Femur (tissue), 1 donor: ENCODE results near the gene ERAP2.
A peak's percentile ranks its signal among the peaks of the same experiment; 100 is the strongest.
"Not testable (repeated sequence)": the region's sequence is repeated elsewhere in the genome, so short reads cannot be mapped to it uniquely, and the experiment has no call there.

Experiments
- DNase-seq: peaks from one replicate; pipeline ENCODE4 v3.0.0-alpha.2; 2017

ERAP2 gene, protein sequence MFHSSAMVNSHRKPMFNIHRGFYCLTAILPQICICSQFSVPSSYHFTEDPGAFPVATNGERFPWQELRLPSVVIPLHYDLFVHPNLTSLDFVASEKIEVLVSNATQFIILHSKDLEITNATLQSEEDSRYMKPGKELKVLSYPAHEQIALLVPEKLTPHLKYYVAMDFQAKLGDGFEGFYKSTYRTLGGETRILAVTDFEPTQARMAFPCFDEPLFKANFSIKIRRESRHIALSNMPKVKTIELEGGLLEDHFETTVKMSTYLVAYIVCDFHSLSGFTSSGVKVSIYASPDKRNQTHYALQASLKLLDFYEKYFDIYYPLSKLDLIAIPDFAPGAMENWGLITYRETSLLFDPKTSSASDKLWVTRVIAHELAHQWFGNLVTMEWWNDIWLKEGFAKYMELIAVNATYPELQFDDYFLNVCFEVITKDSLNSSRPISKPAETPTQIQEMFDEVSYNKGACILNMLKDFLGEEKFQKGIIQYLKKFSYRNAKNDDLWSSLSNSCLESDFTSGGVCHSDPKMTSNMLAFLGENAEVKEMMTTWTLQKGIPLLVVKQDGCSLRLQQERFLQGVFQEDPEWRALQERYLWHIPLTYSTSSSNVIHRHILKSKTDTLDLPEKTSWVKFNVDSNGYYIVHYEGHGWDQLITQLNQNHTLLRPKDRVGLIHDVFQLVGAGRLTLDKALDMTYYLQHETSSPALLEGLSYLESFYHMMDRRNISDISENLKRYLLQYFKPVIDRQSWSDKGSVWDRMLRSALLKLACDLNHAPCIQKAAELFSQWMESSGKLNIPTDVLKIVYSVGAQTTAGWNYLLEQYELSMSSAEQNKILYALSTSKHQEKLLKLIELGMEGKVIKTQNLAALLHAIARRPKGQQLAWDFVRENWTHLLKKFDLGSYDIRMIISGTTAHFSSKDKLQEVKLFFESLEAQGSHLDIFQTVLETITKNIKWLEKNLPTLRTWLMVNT

DNA sequence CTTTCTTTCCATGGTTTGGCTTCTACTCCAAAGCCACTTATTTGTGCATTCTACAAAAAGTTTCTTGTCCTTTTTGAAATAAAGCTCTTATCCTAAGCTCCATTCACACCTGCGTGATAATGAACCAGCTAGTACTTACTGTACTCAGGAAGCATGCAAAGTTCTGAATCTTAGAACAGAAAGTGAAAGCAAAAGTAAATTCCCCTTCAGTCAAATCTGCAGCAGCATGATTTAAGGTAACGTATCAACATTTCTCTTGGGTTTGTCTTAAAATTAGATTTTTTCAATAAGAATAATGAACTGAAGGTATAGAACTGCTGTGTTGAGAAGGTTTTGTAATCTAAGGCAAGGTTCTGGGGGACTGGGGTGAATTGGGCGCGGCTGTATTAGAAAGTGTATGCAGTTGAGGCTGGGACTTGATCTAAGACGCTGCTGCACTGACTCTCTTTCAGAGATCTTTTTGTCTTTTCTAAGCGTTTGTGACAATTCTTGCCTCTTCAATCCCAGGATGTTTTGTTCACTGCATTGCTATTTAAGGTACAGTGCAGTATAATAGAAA is at the start of gene ERAP2:
Gene ERAP2, plus strand, starts transcription at position 209 of the 559 bp plus-strand sequence. CDS start 3,186 bp downstream, outside the sequence.
- DNase-seq, result no peak

DNA sequence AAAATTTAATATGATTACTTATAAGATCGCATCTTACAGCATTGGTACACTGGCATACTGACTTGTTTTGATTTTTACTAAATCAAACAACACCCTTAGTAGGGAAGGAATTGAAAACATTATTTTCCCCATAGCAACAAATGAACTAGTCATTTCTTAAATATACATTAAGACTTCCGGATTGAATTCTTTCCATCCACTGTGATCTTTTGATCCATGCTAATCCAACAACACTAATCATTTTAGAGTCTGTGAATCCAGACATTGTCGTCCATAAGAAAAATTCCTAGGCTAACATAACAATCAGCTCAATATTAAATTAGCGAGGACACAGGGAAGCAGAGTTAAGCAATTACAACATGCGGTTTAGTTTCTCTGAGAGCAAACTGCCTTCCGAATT is 47.0 kb upstream of the ERAP2 start:
- no peak for DNase-seq

DNA sequence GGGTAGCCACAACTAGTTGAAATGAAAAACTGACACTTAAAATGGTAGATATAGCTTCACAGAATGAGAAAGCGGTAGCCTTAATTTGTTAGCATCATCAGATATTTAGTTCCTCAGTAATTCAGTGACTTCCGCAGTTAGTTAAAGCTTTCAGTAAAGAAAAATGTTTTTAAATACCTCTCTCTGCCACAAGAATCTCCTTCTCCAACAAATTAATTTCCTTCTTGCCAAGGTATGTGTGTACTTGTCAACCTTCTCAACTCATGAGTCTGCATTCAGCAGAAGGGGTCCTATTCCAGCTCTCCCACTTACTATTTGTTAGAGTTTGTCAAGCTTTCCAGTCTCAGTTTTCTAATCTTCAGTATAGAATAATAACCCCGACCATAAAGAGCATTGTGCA is 42.3 kb upstream of the ERAP2 start:
- no peak for DNase-seq

DNA sequence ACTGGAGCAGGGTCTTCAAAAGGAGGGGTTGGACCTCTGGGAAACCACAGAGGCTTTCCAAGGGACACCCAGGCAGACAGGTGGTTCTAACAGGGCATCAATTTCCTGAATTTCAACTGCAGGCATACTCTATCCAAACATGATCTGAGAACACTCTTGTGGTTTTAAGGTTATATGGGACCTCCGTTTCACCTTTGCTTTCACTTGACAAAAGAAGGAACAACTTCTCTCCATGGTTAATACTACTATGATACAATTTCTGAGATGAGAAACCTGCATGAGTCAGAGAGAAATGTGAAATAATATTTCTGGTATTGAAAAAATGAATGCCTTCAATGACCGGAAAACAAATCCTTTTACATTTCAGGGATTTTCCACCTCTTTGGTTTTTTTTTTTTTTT is 40.5 kb upstream of the ERAP2 start:
- DNase-seq, result no peak

GRCh38 chr5:96836817-96837216 is 39.5 kb upstream of the ERAP2 start:
- no peak for DNase-seq

DNA sequence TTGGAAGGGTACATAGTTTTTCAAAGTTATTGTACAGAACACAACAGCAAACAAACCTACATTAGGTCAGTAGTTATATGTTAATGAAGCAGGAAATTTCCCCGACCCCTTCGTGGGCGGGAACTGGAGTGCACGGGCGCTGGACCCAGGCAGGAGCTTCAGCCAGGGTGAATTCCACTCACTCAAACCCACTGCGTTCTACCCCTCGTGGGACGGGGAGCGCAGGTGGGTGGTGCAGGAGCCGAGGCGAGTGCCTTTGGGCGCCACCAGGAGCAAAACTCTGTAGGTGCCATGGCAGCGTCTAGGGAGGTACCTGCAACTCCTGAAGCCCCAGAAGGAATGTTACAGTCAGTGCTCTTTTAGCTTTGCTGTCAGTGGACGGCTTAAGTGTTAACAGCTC is 39.0 kb upstream of the ERAP2 start:
- no peak for DNase-seq

- no peak for DNase-seq
These were observed 37.9 kb upstream of the ERAP2 start for GRCh38 chr5:96838201-96839070.

DNA sequence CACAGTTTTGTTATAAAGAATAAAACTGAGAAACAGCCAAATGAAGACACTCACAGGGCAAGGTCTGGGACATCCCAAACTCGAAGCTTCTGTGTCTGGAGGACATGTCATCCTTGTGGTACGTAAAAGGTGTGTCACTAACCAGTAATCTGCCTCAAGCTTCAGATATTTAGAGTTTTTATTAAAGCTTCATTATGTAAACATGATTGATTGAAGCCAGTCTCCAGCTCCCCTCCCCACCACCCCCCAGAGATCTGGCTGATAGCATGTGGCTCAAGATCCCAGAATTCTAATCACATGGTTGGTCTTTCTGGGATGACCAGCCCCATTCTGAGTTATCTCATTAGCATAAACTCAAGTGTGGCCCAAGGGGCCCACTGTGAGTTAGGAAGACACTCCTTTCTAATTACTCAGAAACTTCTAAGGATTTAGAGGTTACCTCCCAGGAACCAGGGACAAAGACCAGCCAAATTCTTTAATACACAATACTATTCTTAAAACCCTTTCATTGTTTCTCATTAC is 37.2 kb upstream of the ERAP2 start:
- DNase-seq, result no peak

- not testable (repeated sequence) for DNase-seq
These were observed 34.4 kb upstream of the ERAP2 start for GRCh38 chr5:96841931-96842330.

DNA sequence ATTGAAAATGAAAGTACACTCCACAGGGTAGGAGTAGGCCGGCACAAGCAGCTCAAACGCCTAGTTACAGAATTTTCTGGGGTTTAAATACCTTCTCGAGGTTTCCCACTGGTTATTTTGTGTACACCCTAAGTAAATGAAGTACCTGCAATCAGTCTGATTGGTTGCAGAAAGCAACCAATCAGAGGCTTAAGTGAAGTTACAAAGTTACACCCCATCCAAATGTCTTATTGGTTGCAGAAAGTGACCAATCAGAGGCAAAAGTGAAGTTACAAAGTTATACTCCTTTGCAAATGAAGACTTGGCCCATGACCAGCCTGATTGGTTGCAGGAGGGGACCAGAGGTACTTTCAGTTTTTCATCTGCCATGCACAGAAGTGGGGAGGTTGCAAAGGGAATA is 33.2 kb upstream of the ERAP2 start:
- DNase-seq, result no peak

GRCh38 chr5:96844481-96844990 is 31.8 kb upstream of the ERAP2 start:
- no peak for DNase-seq

DNA sequence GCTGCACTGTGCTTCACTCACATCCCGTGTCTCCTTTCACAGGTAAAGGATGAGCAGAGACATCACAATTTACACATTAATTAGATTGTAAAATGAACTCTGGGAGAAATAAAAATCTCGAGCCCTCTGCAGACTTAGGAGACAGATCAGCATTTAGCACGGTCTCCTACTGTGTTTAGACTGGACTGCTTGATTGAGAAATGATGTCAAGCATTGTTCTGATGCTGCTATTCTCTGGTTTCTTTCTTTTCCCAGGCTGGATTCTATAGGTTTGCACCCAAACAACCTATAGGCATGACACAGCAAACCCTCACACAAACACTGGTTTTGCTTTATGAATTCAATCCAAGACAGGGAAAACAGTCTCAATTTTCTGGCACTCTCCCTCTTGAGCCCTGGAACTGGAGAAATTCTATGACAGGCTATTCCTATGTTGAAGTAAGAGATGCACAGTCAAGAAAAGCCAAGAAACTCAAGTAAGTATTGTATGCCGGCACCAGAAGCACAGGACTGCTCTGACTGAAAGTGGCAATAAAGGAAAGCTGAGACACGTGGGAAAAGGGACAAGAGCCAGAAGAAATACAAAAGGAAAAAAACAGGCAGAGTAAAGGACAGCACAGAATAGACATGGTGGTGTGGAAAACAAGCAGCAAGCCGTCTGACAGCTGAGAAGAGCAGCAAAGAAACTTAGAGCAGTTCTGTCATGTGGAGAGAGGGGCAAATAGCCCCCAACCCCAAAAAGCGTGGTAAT is 24.8 kb upstream of the ERAP2 start:
- DNase-seq, result no peak

DNA sequence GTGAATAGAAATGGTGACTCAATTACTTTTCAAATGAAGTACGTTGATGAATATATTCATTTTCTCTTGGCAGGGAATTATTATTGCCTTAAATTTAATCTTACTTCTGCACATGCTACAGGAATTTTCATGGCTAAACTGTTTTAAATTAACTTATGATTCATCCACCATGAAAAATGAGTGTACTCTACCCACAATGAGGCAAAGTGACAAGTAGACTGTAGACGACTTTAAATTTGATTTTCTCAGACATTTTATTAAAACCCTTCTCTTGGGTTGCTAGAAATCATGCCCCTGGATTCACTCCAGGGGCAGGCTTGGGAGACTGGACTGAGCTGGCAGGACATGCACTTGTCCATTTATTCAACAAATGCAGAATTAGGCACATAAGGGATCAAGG is 23.5 kb upstream of the ERAP2 start:
- no peak for DNase-seq

GRCh38 chr5:96854067-96854466 is 22.2 kb upstream of the ERAP2 start:
- DNase-seq, result no peak

GRCh38 chr5:96855031-96855872 is 21.0 kb upstream of the ERAP2 start:
- DNase-seq, result no peak

DNA sequence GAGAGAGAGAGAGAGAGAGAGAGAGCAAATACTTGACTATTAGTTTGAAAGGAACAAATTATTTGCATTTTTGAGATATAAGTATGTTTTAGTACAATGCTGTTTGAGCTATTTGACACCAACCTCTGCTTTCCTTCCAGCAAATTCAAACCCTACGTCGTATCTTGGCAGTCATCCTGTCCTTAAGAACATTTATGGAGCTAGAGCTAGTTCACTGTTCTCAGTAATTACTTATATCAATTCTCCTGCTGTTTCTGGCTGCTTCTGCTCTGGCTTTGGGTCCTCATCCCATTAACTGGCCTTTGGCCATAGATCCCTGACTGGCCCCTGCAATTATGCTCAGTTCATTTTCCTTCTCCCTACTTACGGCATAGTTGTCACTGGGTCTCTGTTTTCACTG is 19.9 kb upstream of the ERAP2 start:
- peak; percentile 47 for DNase-seq

GRCh38 chr5:96857454-96857853 is 18.8 kb upstream of the ERAP2 start:
- DNase-seq, result no peak

- DNase-seq, result no peak
These were observed 18.4 kb upstream of the ERAP2 start for GRCh38 chr5:96857924-96858323.

DNA sequence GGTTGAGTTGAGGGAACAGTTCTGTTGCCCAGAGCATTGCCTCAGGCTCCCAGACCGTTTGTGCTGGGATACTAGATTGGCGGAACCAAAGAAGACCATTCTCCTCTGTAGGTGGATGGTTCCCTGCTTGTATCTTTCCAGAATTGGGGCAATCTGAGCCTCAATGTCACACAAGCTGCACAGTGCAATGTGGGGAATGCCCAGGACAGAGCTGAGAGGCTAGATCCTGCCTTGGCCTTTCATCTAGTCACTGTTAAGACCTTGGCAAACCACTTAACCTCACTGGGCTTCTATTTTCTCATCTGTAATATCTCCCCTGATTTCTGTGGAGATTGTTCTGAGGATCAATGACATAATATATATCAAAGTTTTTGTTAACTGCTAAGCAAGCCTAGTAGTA is 16.9 kb upstream of the ERAP2 start:
- DNase-seq, result no peak

DNA sequence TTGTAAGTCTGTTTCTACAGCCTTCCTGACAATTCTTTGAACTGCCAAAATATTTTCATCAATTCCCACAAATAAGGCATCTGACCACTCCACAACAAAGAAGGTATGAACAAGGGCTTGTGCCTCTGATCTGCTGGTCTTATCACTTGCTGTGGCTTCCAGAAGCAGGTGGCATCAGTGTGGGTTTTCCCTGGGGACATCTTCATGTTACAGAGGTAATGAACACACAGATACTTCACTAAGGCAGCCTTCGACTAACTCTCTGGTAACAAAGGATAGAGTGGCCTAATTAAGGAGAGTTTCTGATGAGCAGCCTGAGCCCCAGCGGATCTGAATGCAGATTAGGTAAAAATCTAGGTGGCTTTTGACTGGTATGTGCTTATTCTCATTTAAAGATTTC is 15.2 kb upstream of the ERAP2 start:
- DNase-seq, result no peak
